Endothelial cell (in vitro differentiated cells): ENCODE results near the gene OR7G2. TPM values are rescaled to one million over a fixed set of nuclear protein-coding genes. Genes with fewer than 3 reads are reported as not detected.

Experiments used
- DNase-seq: peaks from one replicate; pipeline ENCODE4 v3.0.0; 2021; ENCODE audit warnings: low spot score
- H3K27ac Mint-ChIP-seq: one replicate; pipeline ENCODE4 v1.8.0; 2021; ENCODE audit warnings: mixed read lengths, inconsistent platforms; ENCODE audit not compliant: unreplicated experiment
- H3K27me3 Mint-ChIP-seq: one replicate; pipeline ENCODE4 v1.8.0; 2021; ENCODE audit warnings: mild to moderate bottlenecking, moderate library complexity, mixed read lengths, inconsistent platforms; ENCODE audit not compliant: unreplicated experiment
- H3K36me3 Mint-ChIP-seq: one replicate; pipeline ENCODE4 v1.8.0; 2021; ENCODE audit warnings: mild to moderate bottlenecking, low read depth, mixed read lengths, inconsistent platforms; ENCODE audit not compliant: unreplicated experiment
- H3K4me1 Mint-ChIP-seq: one replicate; pipeline ENCODE4 v1.8.0; 2021; ENCODE audit warnings: mild to moderate bottlenecking, mixed read lengths, inconsistent platforms; ENCODE audit not compliant: unreplicated experiment
- H3K4me3 Mint-ChIP-seq: one replicate; pipeline ENCODE4 v1.8.0; 2021; ENCODE audit warnings: mild to moderate bottlenecking, mixed read lengths, inconsistent platforms; ENCODE audit not compliant: unreplicated experiment
- H3K9me3 Mint-ChIP-seq: one replicate; pipeline ENCODE4 v1.8.0; 2021; ENCODE audit warnings: mixed read lengths, inconsistent platforms; ENCODE audit not compliant: unreplicated experiment
- total RNA-seq: library from RNA; stranded (reverse); fragmentation: NEBNext Ultra II Directional; extraction: Animal tissue kit (Norgen Biotek cat#: 25700); gene quantifications from one replicate; pipeline ENCODE4 v1.2.1, GENCODE V29; 2021; ENCODE audit not compliant: unreplicated experiment
- TF ChIP-seq, protein P1 (sequence below): fragments of 200-600 bp; sonication (generic); IDR thresholded peaks from one replicate; pipeline ENCODE4 v1.5.0; 2021; ENCODE audit warnings: antibody characterized with exemption; ENCODE audit not compliant: unreplicated experiment

OR7G2 gene
- total RNA-seq, 1 donor from 2014 or later: not detected

DNA sequence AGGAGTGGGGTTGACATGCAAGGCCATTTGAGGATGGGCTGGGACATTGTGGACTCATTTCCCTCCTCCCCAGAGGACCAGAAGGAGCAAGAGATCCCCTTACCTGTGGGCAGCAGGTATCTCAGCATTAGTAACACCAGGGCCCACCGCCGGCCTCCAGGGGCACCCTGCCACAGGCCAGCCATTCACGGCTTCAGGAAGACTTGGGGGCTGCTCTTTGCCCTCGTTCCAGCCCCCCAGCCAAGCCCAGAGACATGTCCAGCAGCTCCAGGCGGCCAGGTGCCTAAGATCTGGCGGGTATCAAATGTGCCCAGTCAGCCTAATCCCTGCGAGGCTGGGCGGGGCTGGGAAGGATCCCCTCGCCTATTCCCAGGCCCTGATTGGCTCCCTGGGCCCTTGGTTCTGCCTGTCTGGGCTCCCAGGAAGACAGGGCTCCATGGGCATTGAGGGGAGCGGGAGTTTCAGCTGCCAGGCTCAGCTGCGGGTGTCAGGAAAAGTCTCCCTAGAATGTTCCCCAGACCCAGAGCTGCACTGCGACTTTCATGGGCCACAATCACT is 41.7 kb downstream of the OR7G2 start:
- H3K27ac Mint-ChIP-seq: no peak overlapping the region
- peaks cover 10% of the 10 kb centered on the region for H3K36me3 Mint-ChIP-seq
- H3K4me3 Mint-ChIP-seq: no peak overlapping the region
- peaks cover 4% of the 10 kb centered on the region for H3K27me3 Mint-ChIP-seq
- no peaks in the 10 kb centered on the region for H3K4me1 Mint-ChIP-seq
- TF ChIP-seq, protein P1, sequence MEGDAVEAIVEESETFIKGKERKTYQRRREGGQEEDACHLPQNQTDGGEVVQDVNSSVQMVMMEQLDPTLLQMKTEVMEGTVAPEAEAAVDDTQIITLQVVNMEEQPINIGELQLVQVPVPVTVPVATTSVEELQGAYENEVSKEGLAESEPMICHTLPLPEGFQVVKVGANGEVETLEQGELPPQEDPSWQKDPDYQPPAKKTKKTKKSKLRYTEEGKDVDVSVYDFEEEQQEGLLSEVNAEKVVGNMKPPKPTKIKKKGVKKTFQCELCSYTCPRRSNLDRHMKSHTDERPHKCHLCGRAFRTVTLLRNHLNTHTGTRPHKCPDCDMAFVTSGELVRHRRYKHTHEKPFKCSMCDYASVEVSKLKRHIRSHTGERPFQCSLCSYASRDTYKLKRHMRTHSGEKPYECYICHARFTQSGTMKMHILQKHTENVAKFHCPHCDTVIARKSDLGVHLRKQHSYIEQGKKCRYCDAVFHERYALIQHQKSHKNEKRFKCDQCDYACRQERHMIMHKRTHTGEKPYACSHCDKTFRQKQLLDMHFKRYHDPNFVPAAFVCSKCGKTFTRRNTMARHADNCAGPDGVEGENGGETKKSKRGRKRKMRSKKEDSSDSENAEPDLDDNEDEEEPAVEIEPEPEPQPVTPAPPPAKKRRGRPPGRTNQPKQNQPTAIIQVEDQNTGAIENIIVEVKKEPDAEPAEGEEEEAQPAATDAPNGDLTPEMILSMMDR: no peak
- H3K9me3 Mint-ChIP-seq: peaks cover 14% of the 10 kb centered on the region
- no peak for DNase-seq

DNA sequence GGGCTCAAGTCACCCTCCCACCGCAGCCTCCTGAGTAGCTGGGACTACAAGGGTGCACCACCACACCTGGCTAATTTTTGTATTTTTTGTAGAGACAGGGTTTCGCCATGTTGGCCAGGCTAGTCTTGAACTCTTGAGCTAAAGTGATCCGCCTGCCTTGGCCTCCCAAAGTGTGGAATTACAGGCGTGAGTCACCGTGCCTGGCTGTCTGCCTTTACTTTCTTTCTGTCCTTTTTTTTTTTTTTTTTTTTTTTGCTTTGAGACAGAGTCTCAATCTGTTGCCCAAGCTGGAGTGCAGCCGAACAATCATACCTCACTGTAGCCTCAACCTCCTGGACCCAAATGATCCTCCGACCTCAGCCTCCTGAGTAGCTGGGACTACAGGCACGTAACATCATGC is 45.4 kb downstream of the OR7G2 start:
- Mint-ChIP-seq H3K9me3 (peaks cover 28% of the 10 kb centered on the region), H3K4me3 (no peak overlapping the region), H3K27me3 (peaks cover 5% of the 10 kb centered on the region), H3K4me1 (no peaks in the 10 kb centered on the region), H3K27ac (no peak overlapping the region), H3K36me3 (peaks cover 18% of the 10 kb centered on the region)
- DNase-seq: no peak
- TF ChIP-seq, protein P1: no peak

DNA sequence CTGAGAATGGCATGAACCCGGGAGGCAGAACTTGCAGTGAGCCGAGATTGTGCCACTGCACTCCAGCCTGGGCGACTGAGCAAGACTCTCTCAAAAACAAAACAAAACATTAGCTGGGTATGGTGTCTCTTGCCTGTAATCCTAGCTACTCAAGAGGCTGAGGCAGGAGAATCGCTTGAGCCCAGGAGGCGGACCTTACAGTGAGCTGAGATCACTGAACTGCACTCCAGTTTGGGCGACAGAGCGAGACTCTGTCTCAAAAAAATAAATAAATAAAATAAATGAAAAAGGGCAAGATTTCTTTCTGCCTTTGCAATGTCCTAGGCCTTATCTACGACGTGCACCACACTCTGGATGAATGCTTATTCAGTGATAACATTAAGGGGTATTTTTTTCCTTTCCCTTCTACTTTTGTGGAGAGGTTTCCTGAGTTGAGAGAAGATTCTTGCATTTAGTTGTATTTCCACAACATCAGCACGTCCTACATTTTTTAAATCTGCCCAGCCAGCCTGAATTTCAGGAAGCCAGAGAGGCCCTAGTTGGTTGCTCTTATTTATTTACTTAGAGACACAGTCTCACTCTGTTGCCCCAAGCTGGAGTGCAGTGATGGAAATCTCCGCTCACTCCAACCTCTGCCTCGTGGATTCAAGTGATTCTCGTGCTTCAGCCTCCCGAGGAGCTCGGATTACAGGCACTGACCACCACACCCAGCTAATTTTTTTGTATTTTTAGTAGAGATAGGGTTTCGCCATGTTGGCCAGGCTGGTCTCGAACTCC is 46.5 kb downstream of the OR7G2 start:
- Mint-ChIP-seq H3K27ac (no peak overlapping the region), H3K9me3 (peaks cover 28% of the 10 kb centered on the region)

DNA sequence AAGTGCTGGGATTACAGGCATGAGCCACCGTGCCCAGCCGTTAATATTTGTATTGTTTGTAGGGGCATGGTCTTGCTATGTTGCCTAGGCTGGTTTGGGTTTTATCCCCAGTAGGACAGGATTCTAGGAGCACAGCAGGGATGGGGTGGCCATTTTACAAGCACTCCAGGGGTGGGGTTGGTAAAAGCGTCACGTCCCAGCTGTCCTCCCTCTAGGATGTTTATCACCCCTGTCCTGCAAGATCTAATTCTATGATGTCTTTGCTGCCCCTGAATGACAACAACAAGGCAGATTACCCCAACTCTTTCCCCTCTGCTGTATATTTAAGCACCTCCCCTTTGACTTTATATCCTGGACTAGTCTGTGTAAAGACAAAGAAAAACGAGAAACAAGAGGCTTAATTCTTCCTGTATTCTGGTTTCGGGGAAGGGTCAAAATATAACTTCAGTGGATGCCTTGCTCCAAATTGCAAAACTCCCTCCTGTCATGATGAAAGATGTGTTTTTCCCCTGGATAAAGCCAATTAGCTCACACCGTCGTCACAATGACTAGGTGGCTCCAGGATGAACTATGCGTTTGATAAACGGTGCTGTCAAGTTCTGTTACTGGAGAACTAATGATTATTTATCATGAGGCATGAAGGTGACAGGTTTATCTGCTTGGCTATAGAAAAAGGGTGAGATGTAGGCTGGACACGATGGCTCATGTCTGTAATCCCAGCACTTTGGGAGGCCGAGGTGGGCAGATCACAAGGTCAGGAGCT is 48.2 kb downstream of the OR7G2 start:
- Mint-ChIP-seq H3K4me1 (no peaks in the 10 kb centered on the region), H3K27me3 (peaks cover 1% of the 10 kb centered on the region), H3K4me3 (no peak overlapping the region), H3K36me3 (peaks cover 17% of the 10 kb centered on the region), H3K27ac (no peak overlapping the region), H3K9me3 (peaks cover 29% of the 10 kb centered on the region)
- TF ChIP-seq, protein P1: no peak
- DNase-seq: no peak

More for the DNA sequence above, 46.5 kb downstream of the OR7G2 start:
- no peak overlapping the region for H3K4me3 Mint-ChIP-seq
- no peaks in the 10 kb centered on the region for H3K4me1 Mint-ChIP-seq
- no peak for DNase-seq
- TF ChIP-seq, protein P1: no peak
- H3K36me3 Mint-ChIP-seq: peaks cover 18% of the 10 kb centered on the region
- peaks cover 5% of the 10 kb centered on the region for H3K27me3 Mint-ChIP-seq
